HG02623 (cell line): Measurements from ENCODE around the gene LRRC36.

Experiments
- ATAC-seq: cut with Tn5 transposase; IDR thresholded peaks from one replicate; pipeline ENCODE4 v1.9.1; 2021; ENCODE audit warnings: moderate library complexity; ENCODE audit not compliant: unreplicated experiment

The LRRC36 gene

DNA sequence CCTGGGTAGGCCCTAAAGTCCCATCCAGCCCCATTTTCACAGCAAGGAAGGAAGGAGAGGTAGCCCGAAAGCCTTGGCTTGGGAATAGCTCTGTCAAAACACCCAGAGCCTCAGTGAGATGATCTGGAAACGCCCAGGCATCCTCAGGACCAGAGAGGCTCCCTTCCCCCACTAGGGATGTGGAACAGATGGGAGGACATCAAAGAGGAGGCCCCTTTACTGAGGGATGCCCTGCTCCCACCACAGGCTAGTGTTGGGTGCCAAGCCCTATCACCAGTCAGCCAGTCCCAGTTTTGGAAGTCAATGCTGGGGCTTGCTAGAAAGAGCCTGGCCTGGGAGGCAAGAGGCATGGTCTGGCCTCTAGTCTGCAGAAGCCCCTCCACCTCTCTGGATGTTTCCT, 62.0 kb downstream of the LRRC36 start:
- no peak for ATAC-seq

- ATAC-seq: no peak
Observed at GRCh38 chr16:67389911-67390815, 63.5 kb downstream of the LRRC36 start.

GRCh38 chr16:67390816-67391423, 64.3 kb downstream of the LRRC36 start:
- ATAC-seq: no peak

DNA sequence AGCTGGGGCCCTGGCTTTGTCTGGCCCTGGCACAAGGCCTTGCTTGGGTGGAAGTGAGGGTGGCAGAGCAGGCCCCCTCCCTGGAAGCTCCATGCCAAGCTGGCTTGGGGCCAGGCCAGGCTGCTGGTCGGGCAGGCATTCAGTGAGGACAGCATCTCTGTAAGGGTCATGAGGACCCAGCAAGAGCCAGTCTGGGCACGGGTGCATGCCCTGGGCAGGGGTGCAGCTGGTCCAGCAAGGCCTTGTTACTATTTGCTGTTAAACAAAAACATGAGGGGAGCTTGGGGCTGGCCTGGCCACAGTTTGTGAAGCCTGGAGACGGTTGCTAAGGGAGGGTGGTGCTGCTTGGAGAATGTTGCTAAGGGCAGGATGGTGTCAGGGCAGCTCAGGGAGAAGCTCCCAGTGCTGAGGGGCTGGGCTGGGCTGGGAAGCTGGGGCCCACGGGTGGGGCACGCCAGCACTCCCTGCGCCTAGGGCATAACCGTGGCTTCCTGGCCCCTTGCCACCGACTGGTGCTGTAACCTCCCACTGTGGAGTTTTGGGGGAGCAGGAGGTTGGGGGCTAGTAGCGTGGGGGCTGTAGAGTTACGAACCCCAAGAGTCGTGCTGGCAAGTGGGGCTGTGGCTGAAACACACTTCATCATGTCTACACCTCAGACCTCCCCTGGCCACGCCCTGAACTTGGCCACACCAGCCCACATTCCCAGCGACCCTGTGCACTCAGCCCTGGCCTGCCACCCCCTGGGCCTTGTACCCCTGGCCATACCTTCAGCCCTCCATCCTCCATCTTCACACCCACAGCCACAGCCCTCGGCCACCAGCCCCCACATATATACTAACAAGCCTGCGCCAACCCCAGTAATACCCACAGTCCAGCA, 65.0 kb downstream of the LRRC36 start:
- no peak for ATAC-seq

DNA sequence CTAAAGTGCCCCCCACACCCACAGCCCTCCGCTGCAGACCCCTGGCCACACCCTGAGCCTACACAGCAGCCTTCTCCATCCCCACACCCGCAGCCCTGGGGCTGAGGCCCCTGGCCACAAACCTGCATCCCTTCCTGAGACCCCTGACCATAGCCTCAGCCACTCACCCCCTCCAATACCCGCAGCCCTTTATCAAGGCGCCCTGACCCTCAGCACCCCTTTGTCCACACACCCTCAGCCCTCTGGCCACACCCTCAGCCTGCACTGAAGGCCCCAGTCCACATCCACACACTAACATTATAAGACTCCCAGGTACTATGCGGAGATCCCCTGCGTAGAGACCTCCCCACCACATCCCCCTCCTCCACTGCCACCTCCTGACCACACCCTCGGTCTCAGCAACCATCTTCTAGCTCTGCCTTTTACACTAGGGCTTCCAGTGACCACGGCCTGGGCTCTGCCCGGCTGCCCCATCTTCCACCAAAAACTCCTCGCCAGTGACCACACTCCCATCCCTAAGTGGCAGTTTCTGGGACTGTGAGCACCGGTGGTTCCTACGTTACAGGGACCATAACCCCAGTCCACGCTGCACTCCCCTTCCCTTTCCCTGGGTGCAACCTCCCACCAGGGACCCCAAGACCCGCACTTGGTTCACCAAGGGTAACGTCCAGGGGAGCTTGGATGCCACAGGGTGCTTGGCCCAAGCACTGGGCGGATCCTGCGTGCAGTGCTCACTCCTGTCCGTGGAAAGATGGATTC, 65.9 kb downstream of the LRRC36 start:
- ATAC-seq: no peak

DNA sequence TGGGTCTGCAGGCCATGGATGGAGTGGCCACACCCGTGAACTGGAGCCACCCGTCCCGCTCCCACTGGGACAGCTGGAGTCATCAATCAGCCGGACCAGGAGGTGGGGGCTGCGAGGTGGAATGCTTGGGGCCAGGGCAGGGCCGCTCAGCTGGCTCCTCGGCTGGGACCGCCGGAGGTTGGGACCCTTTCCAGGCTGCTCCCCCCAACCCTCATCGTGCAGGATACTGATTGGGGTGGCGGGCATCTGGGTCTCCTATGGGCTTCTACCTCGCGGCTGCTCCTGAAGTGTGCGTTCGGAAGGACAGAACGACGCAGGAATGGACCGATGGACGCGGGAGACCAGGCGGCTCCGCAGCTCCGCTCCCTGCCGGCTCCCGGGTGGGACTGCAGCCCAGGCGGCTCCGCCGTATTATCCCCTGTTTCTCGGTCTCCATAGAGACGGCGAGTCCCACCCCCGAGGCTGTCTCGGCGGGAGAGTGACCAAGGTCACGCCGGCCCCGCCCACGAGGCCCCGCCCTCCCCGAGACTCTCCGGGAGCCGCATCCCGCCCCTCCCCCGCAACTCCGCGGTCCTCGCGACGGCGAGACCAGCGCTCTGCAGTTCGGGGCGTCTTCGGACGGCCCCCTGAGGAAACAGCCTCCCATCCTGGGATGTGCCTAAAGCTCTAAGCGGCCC, 66.6 kb downstream of the LRRC36 start, which contains the start of gene TPPP3:
Gene TPPP3 (minus strand): TSS at position 388 of the 677 bp plus-strand sequence. CDS start 2,387 bp downstream, outside the sequence.
- no peak for ATAC-seq

GRCh38 chr16:67393788-67394154, 67.2 kb downstream of the LRRC36 start:
- ATAC-seq: no peak

DNA sequence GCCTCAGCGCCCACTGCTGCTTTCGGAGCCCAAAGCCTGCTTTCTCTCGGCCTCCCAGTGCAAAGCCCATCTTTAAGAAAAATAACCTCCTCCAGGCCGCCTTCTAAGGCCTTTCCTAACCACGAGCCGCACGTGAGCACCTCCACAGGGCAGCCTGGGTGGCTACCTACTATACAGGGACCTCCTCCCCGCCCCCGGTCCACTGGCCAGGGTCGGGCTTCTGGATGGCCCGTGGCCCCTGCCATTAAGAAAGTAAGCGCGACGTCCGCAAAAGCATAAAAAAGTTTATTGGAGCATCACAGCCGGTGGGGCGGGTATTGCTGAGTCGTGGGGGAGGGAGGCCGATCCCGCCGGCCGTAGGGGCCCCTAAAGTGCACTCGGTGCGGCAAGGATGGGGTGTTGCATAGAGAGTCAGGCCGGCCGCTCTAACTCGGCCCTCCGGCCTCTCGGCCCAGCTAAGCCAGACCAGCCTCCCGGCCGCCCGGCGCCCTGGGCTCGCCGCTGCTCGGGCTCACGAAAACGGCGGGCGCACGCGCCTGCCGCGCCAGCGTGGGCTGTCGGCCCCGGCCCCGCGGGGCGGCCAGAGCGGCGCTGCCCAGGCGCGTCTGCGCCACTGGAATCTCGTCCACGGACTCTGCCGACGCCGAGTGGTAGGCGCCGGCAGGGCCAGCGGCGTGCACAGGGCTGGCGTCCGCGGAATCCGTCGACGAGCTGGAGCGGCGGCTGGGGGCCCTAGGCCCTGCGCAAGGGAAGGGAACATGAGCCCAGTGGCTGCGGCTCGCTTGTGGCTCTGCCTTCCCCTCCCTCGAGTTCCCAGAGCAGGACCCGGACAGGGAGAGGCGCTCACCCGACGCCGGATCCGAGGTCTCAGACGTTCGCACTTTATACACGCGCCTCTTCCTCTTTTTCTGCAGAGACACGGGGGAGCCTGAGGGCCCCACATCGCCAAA, 67.8 kb downstream of the LRRC36 start:
- no peak for ATAC-seq

DNA sequence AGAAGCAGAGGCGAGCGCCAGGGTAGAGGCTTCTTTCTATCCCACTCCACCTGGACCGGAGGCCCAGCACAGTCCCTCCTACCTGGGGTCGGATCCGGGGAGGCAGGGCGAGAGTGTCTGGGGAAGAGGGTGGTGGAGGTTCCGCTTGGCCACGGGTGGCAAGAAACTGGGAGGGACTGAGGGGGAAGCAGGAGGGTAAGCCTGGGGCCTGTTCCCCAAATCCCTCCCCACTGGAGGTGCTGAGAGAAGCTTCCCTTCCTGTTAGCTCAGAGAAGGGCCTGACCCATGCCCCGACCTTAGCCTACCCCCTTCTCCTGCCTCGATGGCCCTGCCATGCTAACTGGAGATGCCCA, 68.5 kb downstream of the LRRC36 start:
- ATAC-seq: no peak

GRCh38 chr16:67395458-67396158, 69.0 kb downstream of the LRRC36 start:
- ATAC-seq: no peak

DNA sequence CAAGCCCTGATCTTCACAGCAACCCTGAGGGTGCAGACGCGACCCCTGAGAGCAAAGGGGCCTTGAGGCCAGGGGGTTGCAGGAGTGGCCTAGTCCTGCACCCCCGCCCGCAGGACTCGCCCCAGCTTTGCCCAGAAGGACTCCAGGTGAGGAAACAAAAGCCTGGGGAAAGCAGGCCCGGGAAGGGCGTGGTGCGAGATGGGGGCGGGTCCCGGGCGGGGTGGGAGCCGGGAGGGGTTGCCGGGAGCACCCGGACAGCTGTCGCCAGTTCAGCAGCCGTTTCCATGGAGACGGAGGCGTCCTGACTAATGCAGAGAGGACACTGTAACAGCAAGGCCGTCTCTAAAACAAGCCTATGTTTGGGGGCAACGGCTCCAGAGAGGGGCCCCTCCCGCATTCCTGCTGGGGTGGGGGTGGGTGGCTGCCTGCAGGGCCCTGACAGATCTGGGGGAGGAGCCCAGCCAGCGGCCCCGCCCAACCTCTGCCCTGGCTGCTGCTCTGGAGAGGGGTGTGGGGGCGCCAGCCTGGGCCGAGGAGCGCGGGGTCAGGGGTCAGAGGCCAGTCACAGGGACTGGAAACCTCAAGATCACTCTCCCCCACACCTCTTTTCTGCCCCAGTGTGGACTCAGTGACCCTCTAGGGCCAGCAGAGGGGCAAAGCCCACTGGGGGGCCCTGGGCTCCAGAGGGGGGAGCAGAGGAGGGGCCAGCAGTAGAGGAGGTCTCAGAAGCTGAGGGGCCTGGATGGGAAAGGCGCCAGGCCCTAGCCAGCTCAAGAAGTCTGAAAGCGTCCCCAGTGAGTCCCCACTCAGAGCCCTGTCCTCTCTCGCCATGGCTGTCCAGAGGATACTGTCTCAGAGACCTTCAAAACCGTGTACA, 69.8 kb downstream of the LRRC36 start:
- no peak for ATAC-seq

DNA sequence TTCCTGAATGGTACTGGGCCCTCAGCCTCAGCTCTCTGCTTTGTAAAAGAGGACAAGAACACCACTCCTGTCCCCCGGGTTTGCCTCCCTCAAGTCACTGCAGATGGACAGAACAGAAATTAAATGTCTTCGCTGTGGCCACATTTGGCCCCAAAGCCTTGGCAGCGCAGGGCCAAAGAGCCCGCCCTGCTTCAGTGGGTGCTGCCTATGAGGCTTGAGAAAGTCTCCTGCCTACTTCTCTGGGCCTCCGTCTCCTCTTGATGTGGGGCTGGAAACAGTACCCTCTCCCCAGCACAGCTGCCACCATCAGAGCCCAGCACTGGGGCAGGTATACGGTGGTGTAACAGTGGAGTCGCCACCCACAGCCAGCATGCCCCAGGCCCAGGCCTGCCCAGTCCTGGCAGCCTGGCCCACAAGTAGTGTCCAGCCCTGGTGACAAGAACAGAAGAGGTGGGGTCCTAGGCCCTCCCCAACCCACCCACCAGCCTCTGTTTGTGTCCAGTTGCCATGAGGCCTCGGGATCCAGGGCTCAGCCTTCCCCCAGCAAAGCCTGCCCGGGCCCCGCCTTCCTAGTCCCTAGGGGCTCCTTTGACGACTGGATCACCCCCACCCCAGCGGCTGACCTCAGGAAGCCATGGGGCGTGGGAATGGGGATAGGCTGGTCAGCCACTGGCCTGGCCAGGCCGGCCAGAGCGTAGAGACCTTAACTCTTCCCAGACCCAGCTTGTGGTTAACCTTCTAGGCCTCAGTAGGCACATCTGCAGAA, 70.6 kb downstream of the LRRC36 start:
- no peak for ATAC-seq

DNA sequence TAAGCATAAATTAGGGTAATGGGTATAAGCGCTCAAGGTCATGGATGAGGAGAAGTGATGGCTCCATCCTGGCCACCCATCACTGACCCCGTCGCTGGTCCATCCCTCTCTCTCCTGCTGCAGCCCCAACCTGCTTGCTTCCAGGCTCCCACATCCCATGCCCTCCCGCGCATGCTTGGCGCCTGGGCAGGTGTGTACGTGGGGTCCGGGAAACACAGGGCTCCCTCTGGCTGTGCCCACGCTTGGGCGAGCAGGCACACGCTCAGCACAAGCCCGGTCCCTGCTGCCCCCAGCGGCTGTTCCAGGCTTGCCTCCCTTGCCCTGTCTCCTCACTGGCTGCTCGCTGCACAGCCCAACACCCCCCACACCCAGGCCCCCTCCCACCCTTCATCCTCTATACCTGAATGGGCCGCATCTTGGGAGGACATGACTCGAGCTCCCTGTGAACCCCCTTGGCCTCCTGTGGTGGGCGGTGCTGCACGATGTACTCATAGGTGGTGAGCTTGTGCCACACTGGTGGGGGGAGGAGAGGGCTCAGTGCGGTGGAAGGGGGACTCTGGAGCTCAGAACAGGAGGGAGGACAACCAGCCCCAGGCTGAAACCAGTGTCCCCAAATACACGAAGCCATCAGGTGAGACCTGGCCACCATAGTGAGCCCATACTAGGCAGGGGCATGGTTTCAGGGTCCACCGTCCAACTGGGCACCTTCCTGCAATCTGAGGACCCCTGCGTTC, 71.4 kb downstream of the LRRC36 start:
- ATAC-seq: no peak

- no peak for ATAC-seq
Observed at GRCh38 chr16:67398546-67399217, 72.1 kb downstream of the LRRC36 start.

DNA sequence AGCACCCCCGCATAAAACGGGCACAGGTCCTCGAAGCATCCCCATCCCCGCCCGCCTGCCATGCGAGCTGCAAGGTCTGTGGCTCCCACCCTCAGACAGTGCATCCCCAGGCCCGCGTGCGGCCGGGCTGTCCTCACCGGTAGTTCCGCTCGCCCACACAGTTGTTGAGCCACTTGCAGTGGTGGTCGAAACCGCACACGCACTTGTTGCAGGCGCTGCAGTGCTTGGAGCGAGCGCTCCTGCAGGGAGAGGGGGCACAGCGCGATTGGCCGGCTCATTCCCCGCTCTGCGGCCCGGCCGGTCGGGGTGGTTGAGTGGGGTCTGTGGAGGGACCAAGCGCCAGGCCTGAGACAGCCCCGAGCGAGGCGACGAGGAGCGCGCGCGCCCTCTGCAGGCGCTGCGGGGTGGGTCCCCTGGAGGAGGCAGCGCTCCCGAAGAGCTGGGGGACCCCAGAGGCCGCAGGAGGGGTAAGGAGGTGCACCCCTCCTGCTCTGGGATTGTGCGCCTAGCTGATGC, 72.7 kb downstream of the LRRC36 start:
- no peak for ATAC-seq
